H9 (cell line): ENCODE results near the gene NKAIN2. TPM values are rescaled to one million over a fixed set of nuclear protein-coding genes. Genes with fewer than 3 reads are reported as not detected.

ENCODE experiments used
- DNase-seq: peaks from one replicate; pipeline ENCODE4 v3.0.0-alpha.2; 2017
- H2AFZ ChIP-seq: one replicate; pipeline ENCODE4 v1.6.1; 2013; ENCODE audit warnings: mild to moderate bottlenecking, low read length, control low read depth, moderate library complexity
- H2AK5ac ChIP-seq: 2 replicates; pipeline ENCODE4 v1.6.1; 2013; ENCODE audit warnings: low read length, control low read depth, mixed read lengths; ENCODE audit not compliant: insufficient read length
- H2BK120ac ChIP-seq: one replicate; pipeline ENCODE4 v1.6.1; 2013; ENCODE audit warnings: low read depth, mild to moderate bottlenecking, low read length, control low read depth, inconsistent platforms; ENCODE audit not compliant: poor library complexity, severe bottlenecking
- H2BK12ac ChIP-seq: 2 replicates; pipeline ENCODE4 v1.6.1; 2013; ENCODE audit warnings: low read length, control low read depth, mixed read lengths, low read depth; ENCODE audit not compliant: insufficient read length
- H2BK15ac ChIP-seq: 2 replicates; pipeline ENCODE4 v1.6.1; 2013; ENCODE audit warnings: low read depth, low read length, control low read depth
- H2BK20ac ChIP-seq: one replicate; pipeline ENCODE4 v1.6.1; 2013; ENCODE audit warnings: low read depth, mild to moderate bottlenecking, low read length, control low read depth, inconsistent platforms; ENCODE audit not compliant: poor library complexity, severe bottlenecking
- H2BK5ac ChIP-seq: 2 replicates; pipeline ENCODE4 v1.6.1; 2013; ENCODE audit warnings: low read length, control low read depth, mixed read lengths; ENCODE audit not compliant: insufficient read length
- H3K14ac ChIP-seq: 2 replicates; pipeline ENCODE4 v1.6.1; 2013; ENCODE audit warnings: low read length, control low read depth; ENCODE audit not compliant: insufficient read depth
- H3K18ac ChIP-seq: 2 replicates; pipeline ENCODE4 v1.6.1; 2013; ENCODE audit warnings: low read depth, mild to moderate bottlenecking, mixed read lengths, low read length, control low read depth; ENCODE audit not compliant: insufficient read length
- H3K23ac ChIP-seq: 2 replicates; pipeline ENCODE4 v1.6.1; 2013; ENCODE audit warnings: low read length, control low read depth, mixed read lengths, low read depth; ENCODE audit not compliant: insufficient read length
- H3K23me2 ChIP-seq: 2 replicates; pipeline ENCODE4 v1.6.1; 2013; ENCODE audit warnings: low read depth, mild to moderate bottlenecking, mixed read lengths, low read length, control low read depth; ENCODE audit not compliant: insufficient read length, poor library complexity, severe bottlenecking
- H3K27ac ChIP-seq: 2 replicates; pipeline ENCODE4 v1.5.1; 2013; ENCODE audit warnings: low read length, control low read depth, mixed read lengths, low read depth; ENCODE audit not compliant: insufficient read length
- H3K27me3 ChIP-seq: 2 replicates; pipeline ENCODE4 v1.6.1; 2013; ENCODE audit warnings: low read length, control low read depth, inconsistent platforms; ENCODE audit not compliant: insufficient read depth
- H3K4ac ChIP-seq: 2 replicates; pipeline ENCODE4 v1.6.1; 2013; ENCODE audit warnings: low read depth, mild to moderate bottlenecking, control low read depth, inconsistent platforms, low read length, moderate library complexity
- H3K4me1 ChIP-seq: 2 replicates; pipeline ENCODE4 v1.6.1; 2013; ENCODE audit warnings: low read length, control low read depth, inconsistent platforms; ENCODE audit not compliant: insufficient read depth
- H3K4me2 ChIP-seq: 2 replicates; pipeline ENCODE4 v1.6.1; 2013; ENCODE audit warnings: low read length, control low read depth, mixed read lengths; ENCODE audit not compliant: insufficient read length, insufficient read depth
- H3K56ac ChIP-seq: 2 replicates; pipeline ENCODE4 v1.6.1; 2013; ENCODE audit warnings: low read depth, mild to moderate bottlenecking, mixed read lengths, low read length, control low read depth; ENCODE audit not compliant: insufficient read length
- H3K79me1 ChIP-seq: 2 replicates; pipeline ENCODE4 v1.6.1; 2013; ENCODE audit warnings: low read depth, mild to moderate bottlenecking, moderate library complexity, low read length, control low read depth, inconsistent platforms; ENCODE audit not compliant: insufficient read depth, poor library complexity, severe bottlenecking
- H3K79me2 ChIP-seq: 2 replicates; pipeline ENCODE4 v1.6.1; 2013; ENCODE audit warnings: low read length, control low read depth, inconsistent platforms; ENCODE audit not compliant: insufficient read depth
- H3K9ac ChIP-seq: 2 replicates; pipeline ENCODE4 v1.6.1; 2013; ENCODE audit warnings: low read length, control low read depth, mixed read lengths; ENCODE audit not compliant: insufficient read length; ENCODE audit errors: extremely low read depth
- H3K9me3 ChIP-seq: one replicate; pipeline ENCODE4 v1.6.1; 2013; ENCODE audit warnings: low read depth, low read length, inconsistent platforms; ENCODE audit not compliant: control insufficient read depth
- H3T11ph ChIP-seq: one replicate; pipeline ENCODE4 v1.6.1; 2013; ENCODE audit warnings: mild to moderate bottlenecking, low read length, control low read depth, inconsistent platforms
- H4K20me1 ChIP-seq: one replicate; pipeline ENCODE4 v1.6.1; 2013; ENCODE audit not compliant: control insufficient read depth, insufficient read length, insufficient read depth
- H4K5ac ChIP-seq: 2 replicates; pipeline ENCODE4 v1.6.1; 2013; ENCODE audit warnings: low read depth, mild to moderate bottlenecking, mixed read lengths, low read length, control low read depth; ENCODE audit not compliant: insufficient read length
- H4K8ac ChIP-seq: replicated peaks from 2 replicates; pipeline ENCODE4 v1.6.1; 2013; ENCODE audit warnings: low read length, control low read depth, mixed read lengths, low read depth; ENCODE audit not compliant: insufficient read length
- H4K91ac ChIP-seq: 2 replicates; pipeline ENCODE4 v1.6.1; 2013; ENCODE audit warnings: low read depth, mild to moderate bottlenecking, moderate library complexity, mixed read lengths, low read length, control low read depth; ENCODE audit not compliant: insufficient read length
- H3K27ac Mint-ChIP-seq, 3 experiments: 2 replicates in 2 of 3; 3 replicates in 1 of 3; pipeline ENCODE4 v1.8.0; 2020 to 2021; ENCODE audit warnings: mixed read lengths in 3 of 3, mild to moderate bottlenecking in 1 of 3, moderate library complexity in 1 of 3
- H3K27me3 Mint-ChIP-seq: 2 replicates; pipeline ENCODE4 v1.8.0; 2021; ENCODE audit warnings: low read depth, mild to moderate bottlenecking, moderate library complexity, mixed read lengths
- H3K36me3 Mint-ChIP-seq, 3 experiments: 2 replicates in 2 of 3; 3 replicates in 1 of 3; pipeline ENCODE4 v1.8.0; 2020 to 2021; ENCODE audit warnings: low read depth in 3 of 3, mixed read lengths in 3 of 3; ENCODE audit not compliant: insufficient read depth in 1 of 3
- H3K4me1 Mint-ChIP-seq, 2 experiments: 2 replicates each; pipeline ENCODE4 v1.8.0; 2020; ENCODE audit warnings: mixed read lengths in 2 of 2
- H3K4me3 Mint-ChIP-seq, 2 experiments: 2 replicates in 1 of 2; 3 replicates in 1 of 2; pipeline ENCODE4 v1.8.0; 2020 to 2021; ENCODE audit warnings: mild to moderate bottlenecking in 2 of 2, mixed read lengths in 2 of 2, moderate library complexity in 1 of 2
- H3K9me3 Mint-ChIP-seq, 2 experiments: 2 replicates in 1 of 2; 3 replicates in 1 of 2; pipeline ENCODE4 v1.8.0; 2020; ENCODE audit warnings: mild to moderate bottlenecking in 2 of 2, mixed read lengths in 2 of 2, moderate library complexity in 1 of 2
- CTCF ChIP-seq: fragments of 200-600 bp; sonication (generic); conservative IDR thresholded peaks from 3 replicates; pipeline ENCODE4 v1.8.0; 2021; ENCODE audit warnings: antibody characterized with exemption, mild to moderate bottlenecking
- WGBS: extraction: QIAGEN DNeasy Blood & Tissue Kit; methylation state at CpG from one replicate; pipeline ENCODE4 v1.1.7; 2013; ENCODE audit warnings: missing lambda C conversion rate, low lambda C conversion rate, mixed read lengths; ENCODE audit not compliant: insufficient read length; ENCODE audit errors: extremely low coverage; 5-methylcytosine and 5-hydroxymethylcytosine counted together
- total RNA-seq: library from RNA; stranded (reverse); gene quantifications from 2 replicates; pipeline ENCODE4 v1.2.1, GENCODE V29; 2021

NKAIN2 gene
- total RNA-seq, 1 experiment from 2014 or later: 0.17 TPM

- H3K9me3 ChIP-seq: no peaks in the 10 kb centered on the region
- H2AK5ac ChIP-seq: no peak overlapping the region
- no peak overlapping the region for H2BK15ac ChIP-seq
- H3K9me3 Mint-ChIP-seq: peaks cover 0 to 2% of the 10 kb centered on the region in 2 experiments; a peak in 1 of 5 replicates
- WGBS: no CpG with 5 or more reads among the region's 1 CpG
- no peak overlapping the region for H3K4me2 ChIP-seq
- no peak overlapping the region for H2BK120ac ChIP-seq
- H3K27me3 Mint-ChIP-seq: 0 out of 2 replicates have a peak, but pooled peaks cover 2% of the 10 kb centered on the region
- H3K4me1 ChIP-seq: no peaks in the 10 kb centered on the region
- H2BK12ac ChIP-seq: no peak overlapping the region
- H3K9ac ChIP-seq: no peak overlapping the region
- H3K27ac ChIP-seq: no peak overlapping the region
- H3K23me2 ChIP-seq: no peaks in the 10 kb centered on the region
- no peak overlapping the region for H2AFZ ChIP-seq
- H4K8ac ChIP-seq: no peak overlapping the region
- peaks cover 3 to 5% of the 10 kb centered on the region in 2 experiments; a peak in 3 of 4 replicates for H3K4me1 Mint-ChIP-seq
- H3K79me1 ChIP-seq: no peaks in the 10 kb centered on the region
- H3K79me2 ChIP-seq: no peaks in the 10 kb centered on the region
- no peak overlapping the region for H3K4me3 Mint-ChIP-seq
- no peak overlapping the region for H2BK5ac ChIP-seq
- H4K20me1 ChIP-seq: no peaks in the 10 kb centered on the region
- no peak overlapping the region for H3K18ac ChIP-seq
- no peak overlapping the region for H3K56ac ChIP-seq
- no peak for DNase-seq
- H3K36me3 Mint-ChIP-seq: no peaks in the 10 kb centered on the region
- H3K14ac ChIP-seq: no peak overlapping the region
- H3K27me3 ChIP-seq: no peaks in the 10 kb centered on the region
- H4K5ac ChIP-seq: no peak overlapping the region
- no peak overlapping the region for H3T11ph ChIP-seq
- no peak overlapping the region for H2BK20ac ChIP-seq
- H4K91ac ChIP-seq: no peak overlapping the region
- TF ChIP-seq CTCF: no peak
- H3K23ac ChIP-seq: no peak overlapping the region
- H3K4ac ChIP-seq: no peak overlapping the region
- H3K27ac Mint-ChIP-seq: no peak overlapping the region
Measured at GRCh38 chr6:124868481-124868880, 1064.8 kb downstream of the NKAIN2 start.
